CD14-positive monocyte (primary cell): ENCODE data around the gene PABPN1L. TPM values are rescaled to one million over a fixed set of nuclear protein-coding genes. Genes with fewer than 3 reads are reported as not detected.
A peak's percentile ranks its signal among the peaks of the same experiment; 100 is the strongest.

ENCODE experiments used
- DNase-seq, 3 donors: peaks; one replicate each; pipeline ENCODE4 v3.0.0-alpha.2; 2011 to 2022
- H2AFZ ChIP-seq: 2 replicates; pipeline ENCODE4 v1.6.0; 2012; ENCODE audit warnings: mild to moderate bottlenecking, low read depth, low read length, inconsistent platforms; ENCODE audit not compliant: insufficient read depth, poor library complexity, severe bottlenecking
- H3K27ac ChIP-seq, 2 donors: 1 replicate in 1 of 2; 2 replicates in 1 of 2; pipeline ENCODE4 v1.5.1; 2012 to 2013; ENCODE audit warnings: low read length in 2 of 2, control low read depth in 1 of 2, inconsistent platforms in 1 of 2, low read depth in 1 of 2, mild to moderate bottlenecking in 1 of 2
- H3K27me3 ChIP-seq, 2 donors: one replicate each; pipeline versions ENCODE4 v1.6.0 to v1.6.1; 2011 to 2013; ENCODE audit warnings: low read length in 2 of 2; ENCODE audit not compliant: control insufficient read depth in 2 of 2, insufficient read depth in 2 of 2
- H3K36me3 ChIP-seq, 2 donors: replicated peaks in 1 of 2; 1 replicate in 1 of 2; 2 replicates in 1 of 2; pipeline versions ENCODE4 v1.5.1 to v1.6.1; 2012 to 2013; ENCODE audit warnings: low read length in 2 of 2, control low read depth in 1 of 2, inconsistent platforms in 1 of 2, mild to moderate bottlenecking in 1 of 2; ENCODE audit not compliant: insufficient read depth in 2 of 2, control insufficient read depth in 1 of 2
- H3K4me1 ChIP-seq, 2 donors: 1 replicate in 1 of 2; 2 replicates in 1 of 2; pipeline versions ENCODE4 v1.5.1 to v1.6.1; 2012 to 2013; ENCODE audit warnings: low read length in 2 of 2, control low read depth in 1 of 2, inconsistent platforms in 1 of 2, mild to moderate bottlenecking in 1 of 2, moderate library complexity in 1 of 2; ENCODE audit not compliant: insufficient read depth in 2 of 2, control insufficient read depth in 1 of 2
- H3K4me2 ChIP-seq: replicated peaks from 2 replicates; pipeline ENCODE3; 2012; ENCODE audit warnings: low read length, moderate library complexity, mild to moderate bottlenecking; ENCODE audit not compliant: poor library complexity, severe bottlenecking; ENCODE audit errors: extremely low read depth
- H3K4me3 ChIP-seq, 3 experiments: fragments of 200-600 bp in 1 of 3; sonication (generic) in 1 of 3; replicated peaks in 1 of 3; 1 replicate in 2 of 3; 2 replicates in 1 of 3; pipeline ENCODE4 v1.5.1; 2011 to 2013; ENCODE audit warnings: low read length in 3 of 3, mild to moderate bottlenecking in 3 of 3, control low read depth in 2 of 3, low read depth in 2 of 3, inconsistent platforms in 1 of 3, moderate library complexity in 1 of 3
- H3K79me2 ChIP-seq: 2 replicates; pipeline ENCODE4 v1.6.0; 2012; ENCODE audit warnings: mild to moderate bottlenecking, control low read depth, inconsistent platforms, low read length, moderate library complexity; ENCODE audit not compliant: insufficient read depth
- H3K9ac ChIP-seq: 2 replicates; pipeline ENCODE4 v1.6.0; 2017; ENCODE audit warnings: low read length, mild to moderate bottlenecking; ENCODE audit not compliant: insufficient read depth, poor library complexity, severe bottlenecking
- H3K9me3 ChIP-seq, 2 donors: replicated peaks in 1 of 2; 1 replicate in 1 of 2; 2 replicates in 1 of 2; pipeline versions ENCODE4 v1.5.1 to v1.6.1; 2012 to 2013; ENCODE audit warnings: low read length in 2 of 2, control low read depth in 1 of 2; ENCODE audit not compliant: control insufficient read depth in 1 of 2, insufficient read depth in 1 of 2
- H4K20me1 ChIP-seq: 2 replicates; pipeline ENCODE4 v1.6.0; 2012; ENCODE audit warnings: mild to moderate bottlenecking, low read length, control low read depth, moderate library complexity; ENCODE audit not compliant: insufficient read depth
- H3K27ac Mint-ChIP-seq, 7 donors: one replicate each; pipeline ENCODE4 v1.8.0; 2020; ENCODE audit warnings: mild to moderate bottlenecking in 7 of 7, mixed read lengths in 7 of 7, moderate library complexity in 6 of 7, inconsistent platforms in 2 of 7
- H3K27me3 Mint-ChIP-seq, 3 donors: one replicate each; pipeline ENCODE4 v1.8.0; 2021 to 2022; ENCODE audit warnings: low read depth in 3 of 3, mild to moderate bottlenecking in 3 of 3, mixed read lengths in 3 of 3, moderate library complexity in 3 of 3, inconsistent platforms in 1 of 3
- H3K36me3 Mint-ChIP-seq, 2 donors: one replicate each; pipeline ENCODE4 v1.8.0; 2020; ENCODE audit warnings: mixed read lengths in 2 of 2, inconsistent platforms in 1 of 2, mild to moderate bottlenecking in 1 of 2
- H3K4me1 Mint-ChIP-seq: one replicate; pipeline ENCODE4 v1.8.0; 2020; ENCODE audit warnings: mild to moderate bottlenecking, mixed read lengths
- H3K4me3 Mint-ChIP-seq, 2 donors: one replicate each; pipeline ENCODE4 v1.8.0; 2020; ENCODE audit warnings: mild to moderate bottlenecking in 2 of 2, mixed read lengths in 2 of 2, moderate library complexity in 1 of 2
- H3K9me3 Mint-ChIP-seq, 7 donors: one replicate each; pipeline ENCODE4 v1.8.0; 2020 to 2022; ENCODE audit warnings: mixed read lengths in 7 of 7, mild to moderate bottlenecking in 6 of 7, moderate library complexity in 6 of 7, inconsistent platforms in 2 of 7
- CTCF ChIP-seq: fragments of 200-600 bp; IDR thresholded peaks from one replicate; pipeline ENCODE4 v1.8.0; 2022; ENCODE audit warnings: antibody characterized with exemption, mild to moderate bottlenecking
- WGBS: methylation state at CpG from one replicate; pipeline ENCODE4 v1.1.5; 2013; ENCODE audit warnings: missing lambda C conversion rate; ENCODE audit not compliant: insufficient coverage; 5-methylcytosine and 5-hydroxymethylcytosine counted together
- intact Hi-C, 2 donors: fragments of 100-400 bp; cut with micrococcal nuclease; formaldehyde crosslinking; loops; one replicate each; pipeline versions ENCODE4 v1.15.0 to v1.15.1; 2023
- polyA plus RNA-seq, 3 donors: library from polyadenylated mRNA; depleted of rRNA in 1 of 3; unstranded in 2 of 3; stranded (reverse) in 1 of 3; fragments of 300-500 nt in 2 of 3; fragments of >200 nt in 1 of 3; fragmentation: Illumina TruSeq in 2 of 3; gene quantifications; 1 replicate in 2 of 3; 2 replicates in 1 of 3; pipeline ENCODE4 v1.2.3, GENCODE V29; 2012 to 2021

PABPN1L gene
- polyA plus RNA-seq, 3 donors, result 0.39 TPM; not detected in 2

- Mint-ChIP-seq H3K27me3 (peaks cover 0 to 2% (median 0%) of the 10 kb centered on the region in 3 donors), H3K9me3 (peaks cover 0 to 2% (median 0%) of the 10 kb centered on the region in 7 donors), H3K27ac (peak overlapping the region; percentile 87 to 96 (median 89)), H3K36me3 (peaks cover 26 to 42% of the 10 kb centered on the region in 2 donors), H3K4me3 (peak overlapping the region; percentile 69 to 85), H3K4me1 (peaks cover 59% of the 10 kb centered on the region)
- Histone ChIP-seq H3K27me3 (no peaks in the 10 kb centered on the region), H4K20me1 (peaks cover 65% of the 10 kb centered on the region), H3K4me3 (peak overlapping the region in 1 of 3 experiments; percentile 73), H3K9ac (peak overlapping the region; percentile 60), H3K9me3 (no peaks in the 10 kb centered on the region), H3K4me2 (peak overlapping the region; percentile 100), H3K4me1 (peaks cover 46 to 52% of the 10 kb centered on the region in 2 donors), H3K79me2 (peaks cover 49% of the 10 kb centered on the region), H2AFZ (no peak overlapping the region), H3K36me3 (peaks cover 25 to 27% of the 10 kb centered on the region in 2 donors), H3K27ac (peak overlapping the region; percentile 70 to 87)
- intact Hi-C loops, result loop anchor here (5.0 to 10.0 kb wide), 6 partner anchors 73 to 650 kb away; partner anchors contain the start of genes CDH15 (in 1 of the 2), SPG7 (in 1 of the 2) and ZNF778 (in 1 of the 2)
- peak in 2 of 3 donors; percentile 37 to 38 for DNase-seq
- 80% methylated on average over 1 of the region's 8 CpGs for WGBS
- no peak for TF ChIP-seq CTCF
These were observed 11.3 kb downstream of the PABPN1L start for GRCh38 chr16:88855176-88855575.

- Mint-ChIP-seq H3K27ac (peak overlapping the region; percentile 87 to 96 (median 89)), H3K4me3 (peak overlapping the region; percentile 69 to 85), H3K9me3 (peaks cover 0 to 2% (median 0%) of the 10 kb centered on the region in 7 donors), H3K4me1 (peaks cover 58% of the 10 kb centered on the region), H3K36me3 (peaks cover 25 to 42% of the 10 kb centered on the region in 2 donors), H3K27me3 (peaks cover 0 to 2% (median 0%) of the 10 kb centered on the region in 3 donors)
- Histone ChIP-seq H3K27ac (peak overlapping the region; percentile 70 to 87), H3K4me1 (peaks cover 46 to 52% of the 10 kb centered on the region in 2 donors), H3K4me2 (peak overlapping the region; percentile 100), H4K20me1 (peaks cover 72% of the 10 kb centered on the region), H3K79me2 (peaks cover 49% of the 10 kb centered on the region), H3K27me3 (no peaks in the 10 kb centered on the region), H3K4me3 (peak overlapping the region in 1 of 3 experiments; percentile 73), H2AFZ (no peak overlapping the region), H3K36me3 (peaks cover 25 to 26% of the 10 kb centered on the region in 2 donors), H3K9me3 (no peaks in the 10 kb centered on the region), H3K9ac (peak overlapping the region; percentile 60)
- no peak for TF ChIP-seq CTCF
- whole genome bisulfite sequencing, result 46% methylated on average over 14 of the region's 20 CpGs
- DNase-seq, result peak; percentile 70 to 90 (median 81)
- intact Hi-C loops, result loop anchor here (5.0 to 10.0 kb wide), 6 partner anchors 72 to 650 kb away; partner anchors contain the start of genes CDH15 (in 1 of the 2), SPG7 (in 1 of the 2) and ZNF778 (in 1 of the 2)
These were observed 12.0 kb downstream of the PABPN1L start for GRCh38 chr16:88854306-88855111.
